GM18519 (cell line): ENCODE measurements around the gene KLK2.
A peak's percentile ranks its signal among the peaks of the same experiment; 100 is the strongest.
"Not testable (repeated sequence)": the region's sequence is repeated elsewhere in the genome, so short reads cannot be mapped to it uniquely, and the experiment has no call there.

Source experiments
- ATAC-seq: cut with Tn5 transposase; IDR thresholded peaks from one replicate; pipeline ENCODE4 v1.9.1; 2021; ENCODE audit warnings: mild to moderate bottlenecking, moderate library complexity; ENCODE audit not compliant: unreplicated experiment, low FRiP score

KLK2 gene

GRCh38 chr19:50890422-50891252 is 17.4 kb downstream of the KLK2 start:
- no peak for ATAC-seq

DNA sequence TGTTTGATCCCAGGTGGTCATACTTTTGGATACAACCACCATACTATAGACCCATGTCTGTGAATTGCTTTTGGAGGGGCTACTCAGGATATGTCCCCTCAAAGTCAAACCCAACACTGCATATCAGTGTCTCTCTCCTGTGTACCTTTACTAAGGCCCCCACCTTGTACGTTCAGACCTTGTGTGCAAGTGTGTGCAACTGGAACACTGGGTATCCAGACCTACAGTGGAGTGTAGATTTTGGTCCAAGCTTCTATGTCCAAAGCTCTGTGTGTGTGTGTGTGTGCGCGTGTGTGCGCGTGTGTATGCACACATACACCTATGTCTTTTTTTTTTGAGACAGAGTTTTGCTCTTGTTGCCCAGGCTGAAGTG is 18.0 kb downstream of the KLK2 start:
- ATAC-seq = no peak

GRCh38 chr19:50893047-50893736 is 20.0 kb downstream of the KLK2 start:
- ATAC-seq = no peak

DNA sequence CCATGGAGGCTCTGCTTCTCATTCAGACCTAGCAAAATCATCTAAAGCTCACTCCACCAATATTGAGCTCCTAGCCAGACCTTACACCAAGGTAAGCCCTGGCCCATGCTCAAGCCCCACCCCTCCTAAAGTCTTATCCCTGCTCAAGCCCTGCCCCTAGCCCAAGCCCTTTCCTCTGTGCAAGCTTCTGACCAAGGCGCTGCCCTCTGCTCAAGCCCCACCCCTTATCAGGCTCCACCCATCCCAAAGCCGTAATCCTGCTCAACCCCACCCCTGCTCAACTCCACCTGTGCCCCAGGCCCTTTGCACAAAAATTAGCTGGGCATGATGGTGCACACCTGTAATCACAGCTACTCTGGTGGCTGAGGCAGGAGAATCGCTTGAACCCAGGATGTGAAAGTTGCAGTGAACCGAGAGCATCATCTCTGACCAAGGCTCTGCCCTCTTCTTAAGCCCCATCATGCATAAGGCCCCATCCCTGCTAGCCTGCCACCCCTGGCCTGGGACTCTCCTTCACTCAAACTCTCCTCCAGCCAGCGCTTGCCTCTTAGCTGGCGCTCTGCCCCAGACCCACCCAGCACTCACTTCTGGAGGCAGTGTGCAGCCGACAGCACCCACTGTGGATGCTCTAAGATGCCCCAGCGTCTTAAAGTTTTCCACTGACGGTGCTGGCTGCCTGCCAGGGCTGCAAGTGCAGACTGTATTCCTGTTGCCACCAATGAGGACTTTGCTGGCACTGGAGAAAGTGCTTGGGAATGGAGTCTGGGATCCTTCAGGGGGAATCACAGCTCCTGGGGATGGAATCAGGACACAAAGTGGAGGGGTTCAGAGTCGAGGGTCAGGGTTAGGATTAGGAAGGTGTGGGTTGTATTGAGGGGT is 21.5 kb downstream of the KLK2 start:
- no peak for ATAC-seq

DNA sequence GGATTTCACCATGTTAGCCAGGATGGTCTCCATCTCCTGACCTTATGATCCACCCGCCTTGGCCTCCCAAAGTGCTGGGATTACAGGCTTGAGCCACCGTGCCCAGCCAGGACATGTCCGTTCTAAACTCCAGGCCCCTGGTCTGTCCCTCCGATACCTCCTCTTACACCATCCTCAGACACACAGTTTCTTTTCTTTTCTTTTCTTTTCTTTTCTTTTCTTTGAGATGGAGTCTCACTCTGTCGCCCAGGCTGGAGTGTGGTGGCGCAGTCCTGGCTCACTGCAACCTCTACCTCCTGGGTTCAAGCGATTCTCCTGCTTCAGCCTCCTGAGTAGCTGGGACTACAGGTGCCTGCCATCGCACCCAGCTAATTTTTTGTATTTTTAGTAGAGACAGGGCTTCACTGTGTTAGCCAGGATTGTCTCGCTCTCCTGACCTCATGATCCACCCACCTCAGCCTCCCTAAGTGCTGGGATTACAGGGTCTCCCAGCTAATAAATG is 22.9 kb downstream of the KLK2 start:
- ATAC-seq = not testable (repeated sequence)

GRCh38 chr19:50896591-50897190 is 23.5 kb downstream of the KLK2 start:
- peak; percentile 78 for ATAC-seq

- peak; percentile 15 for ATAC-seq
Measured at GRCh38 chr19:50897191-50897607, 24.0 kb downstream of the KLK2 start.

DNA sequence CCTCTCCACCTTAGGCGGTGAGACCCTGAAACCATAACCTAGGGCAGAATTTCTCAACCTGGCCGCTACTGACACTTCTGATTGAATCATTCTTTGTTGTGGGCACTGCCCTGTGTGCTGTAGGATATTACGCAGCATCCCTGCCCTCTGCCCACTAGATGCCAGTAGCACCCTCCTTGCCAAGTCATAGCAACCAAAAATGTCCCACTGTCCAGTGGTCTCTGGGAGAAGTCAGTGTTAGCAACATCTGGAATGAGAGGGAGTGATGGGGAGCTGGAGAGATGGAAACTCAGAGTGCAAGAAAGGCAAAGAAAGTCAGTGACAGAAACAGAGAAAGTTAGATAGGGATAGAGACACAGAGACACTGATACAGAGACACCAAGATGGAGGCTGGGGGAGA is 24.4 kb downstream of the KLK2 start:
- no peak for ATAC-seq

GRCh38 chr19:50898018-50898417 is 24.8 kb downstream of the KLK2 start:
- ATAC-seq = no peak

DNA sequence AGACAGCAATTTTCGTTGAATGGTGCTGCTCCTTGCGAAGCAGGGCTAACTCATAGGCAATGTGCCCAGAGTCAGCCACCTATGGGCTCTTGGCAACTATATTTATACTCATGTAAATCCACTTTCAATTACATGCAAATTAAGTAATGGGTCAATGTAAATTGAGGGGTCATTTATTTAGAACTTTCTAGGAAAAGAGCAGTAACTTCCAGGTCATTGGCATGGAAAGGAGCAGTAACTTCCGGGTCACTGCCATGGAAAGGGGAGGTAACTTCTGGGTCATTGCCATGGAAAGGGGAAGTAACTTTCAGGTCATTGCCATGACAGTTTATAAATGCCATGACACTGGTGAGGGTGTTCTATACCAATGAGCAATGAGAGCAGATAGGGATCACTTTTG is 26.3 kb downstream of the KLK2 start:
- no peak for ATAC-seq

- no peak for ATAC-seq
Measured at GRCh38 chr19:50902640-50903039, 29.4 kb downstream of the KLK2 start.

- no peak for ATAC-seq
Measured at GRCh38 chr19:50906217-50906616, 33.0 kb downstream of the KLK2 start.

GRCh38 chr19:50908336-50908735 is 35.1 kb downstream of the KLK2 start:
- no peak for ATAC-seq

DNA sequence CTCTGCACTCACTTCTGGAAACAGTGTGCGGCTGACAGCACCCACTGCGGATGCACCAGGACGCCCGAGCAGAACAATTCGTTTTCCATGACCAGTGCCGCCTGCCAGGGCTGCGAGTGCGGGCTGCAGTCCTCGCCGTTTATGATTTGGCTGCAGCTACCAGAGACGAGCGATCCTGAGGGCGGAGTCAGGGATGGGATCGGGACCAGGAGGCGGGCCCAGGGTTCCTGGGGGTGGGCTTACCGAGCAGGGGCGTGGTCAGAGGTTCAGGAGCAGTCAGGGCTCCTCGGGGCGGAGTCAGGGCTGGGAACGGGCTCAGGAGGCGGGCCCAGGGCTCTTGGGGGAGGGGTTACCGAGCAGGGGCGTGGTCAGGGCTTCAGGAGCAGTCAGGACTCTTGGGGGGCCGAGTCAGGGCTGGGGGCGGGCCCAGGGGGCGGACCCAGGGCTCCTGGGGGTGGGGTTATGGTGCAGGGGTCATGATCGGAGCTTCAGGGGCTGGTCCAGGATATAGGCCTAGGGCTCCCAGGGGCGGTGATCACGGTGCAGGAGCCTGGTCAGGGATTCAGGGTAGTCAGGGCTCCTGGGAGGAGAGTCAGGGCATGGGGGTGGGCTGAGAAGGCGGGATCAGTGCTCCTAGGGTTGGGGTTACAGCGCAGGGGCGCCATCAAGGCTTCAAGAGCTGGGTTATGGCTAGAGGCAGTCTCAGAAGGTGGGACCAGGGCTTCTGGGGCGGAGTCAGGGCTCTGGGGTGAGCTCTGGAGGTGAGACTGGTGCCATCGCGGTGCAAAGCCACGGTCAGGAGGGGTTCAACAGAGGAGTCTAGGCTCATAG is 36.2 kb downstream of the KLK2 start:
- peak; percentile 53 for ATAC-seq

- no peak for ATAC-seq
Measured at GRCh38 chr19:50910722-50911121, 37.5 kb downstream of the KLK2 start.

- ATAC-seq = no peak
Measured at GRCh38 chr19:50911206-50912101, 38.2 kb downstream of the KLK2 start, which contains the start of gene KLK4. KLK4 (minus strand) TSS chr19:50911395; CDS start chr19:50910738, 657 bp downstream.

DNA sequence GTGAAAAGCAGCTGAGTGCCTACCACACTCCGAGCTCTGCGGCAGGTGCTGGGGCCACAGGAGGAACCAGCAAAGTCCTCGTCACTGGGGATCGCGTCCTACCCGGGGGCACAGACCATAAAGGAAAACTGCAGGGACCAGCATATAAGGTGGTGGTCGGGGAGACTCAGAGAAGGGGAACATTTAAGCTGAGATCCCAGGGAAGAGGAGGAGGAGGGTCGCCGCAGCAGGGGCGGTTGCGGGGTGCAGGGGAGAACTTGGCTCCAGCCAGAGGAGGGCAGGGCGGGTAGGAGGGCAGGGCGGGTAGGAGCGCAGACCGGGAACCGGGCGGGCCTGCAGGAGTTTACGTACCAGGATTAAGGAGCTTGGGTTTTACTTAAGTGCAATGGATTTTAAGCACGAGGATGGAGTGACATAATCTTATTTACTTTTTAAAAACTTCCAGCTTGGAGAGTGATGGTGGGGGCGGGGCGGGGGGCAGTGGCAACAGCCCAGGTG is 38.9 kb downstream of the KLK2 start:
- no peak for ATAC-seq
